ENCODE data around the gene GLRA2.

GLRA2 gene

GRCh38 chrX:14630733-14631132 lies 101.4 kb downstream of the GLRA2 start:
- no peak for DNase-seq (ENCODE audit: low read depth in 1 of 2, low spot score in 1 of 2)
- no peak overlapping the region for H3K4me3 ChIP-seq (replicated peaks; ENCODE audit: insufficient read depth, low read length)
- H3K27ac ChIP-seq (replicated peaks): no peak overlapping the region
- H3K27me3 ChIP-seq (ENCODE audit: insufficient read depth, poor library complexity, severe bottlenecking): no peaks in the 10 kb centered on the region
- TF ChIP-seq REST (IDR thresholded peaks at IDR 0.05; ENCODE audit: insufficient replicate concordance, low read depth) (no peak), GABPA (IDR thresholded peaks at IDR 0.05; ENCODE audit: low read depth) (no peak), POLR2AphosphoS5 (IDR thresholded peaks at IDR 0.05; ENCODE audit: low read depth) (no peak), SPI1 (IDR thresholded peaks at IDR 0.05; ENCODE audit: borderline replicate concordance, low read depth) (no peak), CTCF (IDR thresholded peaks at IDR 0.05; ENCODE audit: insufficient read depth, low read length) (no peak)

- TF ChIP-seq GABPA (IDR thresholded peaks at IDR 0.05; ENCODE audit: low read depth) (no peak), REST (IDR thresholded peaks at IDR 0.05; ENCODE audit: insufficient replicate concordance, low read depth) (no peak), CTCF (IDR thresholded peaks at IDR 0.05; ENCODE audit: insufficient read depth, low read length) (no peak), SPI1 (IDR thresholded peaks at IDR 0.05; ENCODE audit: borderline replicate concordance, low read depth) (no peak), POLR2AphosphoS5 (IDR thresholded peaks at IDR 0.05; ENCODE audit: low read depth) (no peak)
- H3K4me3 ChIP-seq (replicated peaks; ENCODE audit: insufficient read depth, low read length): no peak overlapping the region
- no peak overlapping the region for H3K27ac ChIP-seq (replicated peaks)
- no peaks in the 10 kb centered on the region for H3K27me3 ChIP-seq (ENCODE audit: insufficient read depth, poor library complexity, severe bottlenecking)
- DNase-seq (ENCODE audit: low read depth in 1 of 2, low spot score in 1 of 2): no peak
These were observed 112.6 kb downstream of the GLRA2 start for GRCh38 chrX:14641681-14642655.

GRCh38 chrX:14660970-14661369 lies 131.6 kb downstream of the GLRA2 start:
- Histone ChIP-seq H3K27ac (replicated peaks) (no peak overlapping the region), H3K4me3 (replicated peaks; ENCODE audit: insufficient read depth, low read length) (no peak overlapping the region), H3K27me3 (ENCODE audit: insufficient read depth, poor library complexity, severe bottlenecking) (no peaks in the 10 kb centered on the region)
- DNase-seq (ENCODE audit: low read depth in 1 of 2, low spot score in 1 of 2): no peak
- TF ChIP-seq CTCF (IDR thresholded peaks at IDR 0.05; ENCODE audit: insufficient read depth, low read length): no peak
- TF ChIP-seq POLR2AphosphoS5 (IDR thresholded peaks at IDR 0.05; ENCODE audit: low read depth): no peak
- TF ChIP-seq REST (IDR thresholded peaks at IDR 0.05; ENCODE audit: insufficient replicate concordance, low read depth): no peak
- TF ChIP-seq SPI1 (IDR thresholded peaks at IDR 0.05; ENCODE audit: borderline replicate concordance, low read depth): no peak
- TF ChIP-seq GABPA (IDR thresholded peaks at IDR 0.05; ENCODE audit: low read depth): no peak

Data from HL-60 (cell line).